SK-N-MC (cell line): ENCODE measurements around the gene HTATIP2.
A peak's percentile ranks its signal among the peaks of the same experiment; 100 is the strongest.

ENCODE experiments used
- DNase-seq: peaks from one replicate; pipeline ENCODE4 v3.0.0-alpha.2; 2011; ENCODE audit warnings: low read depth, low spot score
- H3K27ac ChIP-seq: fragments of 200-600 bp; sonication (generic); 2 replicates; pipeline ENCODE4 v1.5.1; 2016; ENCODE audit warnings: mixed run types
- H3K36me3 ChIP-seq: fragments of 200-600 bp; sonication (generic); 2 replicates; pipeline ENCODE4 v1.6.1; 2017; ENCODE audit warnings: antibody characterized with exemption, low read length, mixed read lengths; ENCODE audit not compliant: insufficient read depth
- H3K4me3 ChIP-seq: fragments of 200-600 bp; sonication (generic); 2 replicates; pipeline ENCODE4 v1.5.1; 2016
- H3K9ac ChIP-seq: fragments of 200-600 bp; sonication (generic); 2 replicates; pipeline ENCODE4 v1.8.0; 2017; ENCODE audit warnings: mixed run types, mixed read lengths; ENCODE audit not compliant: insufficient read length
- H3K9me3 ChIP-seq: fragments of 200-600 bp; sonication (generic); 2 replicates; pipeline ENCODE4 v1.6.1; 2017; ENCODE audit warnings: low read depth, mild to moderate bottlenecking, antibody characterized with exemption, low read length, moderate library complexity, mixed read lengths
- EZH2 ChIP-seq: fragments of 200-600 bp; sonication (generic); IDR thresholded peaks from one replicate; pipeline ENCODE4 v1.6.1; 2017; ENCODE audit warnings: antibody characterized with exemption
- FOXP2 ChIP-seq: optimal IDR thresholded peaks from 2 replicates; pipeline ENCODE3; 2011; ENCODE audit warnings: mild to moderate bottlenecking, moderate library complexity; ENCODE audit not compliant: insufficient read depth; ENCODE audit errors: extremely low read length, control extremely low read depth
- POLR2AphosphoS5 ChIP-seq: IDR thresholded peaks from 2 replicates; pipeline ENCODE4 v1.6.1; 2012; ENCODE audit warnings: mild to moderate bottlenecking, low read depth, low read length, borderline replicate concordance

HTATIP2 gene

GRCh38 chr11:20387261-20388095, 24.0 kb downstream of the HTATIP2 start, which contains the start of gene PRMT3:
Gene PRMT3, plus strand, starts transcription at chr11:20387716. Its CDS starts 31 bp downstream, at chr11:20387747.
- TF ChIP-seq EZH2 (no peak), POLR2AphosphoS5 (peak; percentile 88)
- DNase-seq, result peak; percentile 40
- H3K9me3 ChIP-seq, result no peaks in the 10 kb centered on the region
- H3K9ac ChIP-seq, result peak within 1 kb of the TSS; percentile 97
- H3K4me3 ChIP-seq, result peak within 1 kb of the TSS; percentile 92
- peak within 1 kb of the TSS; percentile 68 for H3K27ac ChIP-seq
- peaks cover 5% of the 10 kb centered on the region for H3K36me3 ChIP-seq

- peak overlapping the region; percentile 97 for H3K9ac ChIP-seq
- peak overlapping the region; percentile 92 for H3K4me3 ChIP-seq
- peaks cover 12% of the 10 kb centered on the region for H3K36me3 ChIP-seq
- no peak for DNase-seq
- no peaks in the 10 kb centered on the region for H3K9me3 ChIP-seq
- TF ChIP-seq EZH2 (no peak), POLR2AphosphoS5 (no peak), FOXP2 (no peak)
- H3K27ac ChIP-seq, result peak overlapping the region; percentile 54; the same call in 1 of the 2 replicates
Measured at GRCh38 chr11:20388096-20389055, 24.9 kb downstream of the HTATIP2 start.

- Histone ChIP-seq H3K9me3 (no peaks in the 10 kb centered on the region), H3K9ac (no peak overlapping the region), H3K4me3 (no peak overlapping the region), H3K27ac (no peak overlapping the region), H3K36me3 (peaks cover 36% of the 10 kb centered on the region)
- DNase-seq, result peak; percentile 26
- no peak for TF ChIP-seq EZH2
- TF ChIP-seq POLR2AphosphoS5, result no peak
- no peak for TF ChIP-seq FOXP2
Measured at GRCh38 chr11:20397281-20397680, 33.8 kb downstream of the HTATIP2 start.

- no peak overlapping the region for H3K27ac ChIP-seq
- TF ChIP-seq POLR2AphosphoS5 (no peak), EZH2 (no peak), FOXP2 (no peak)
- no peak overlapping the region for H3K9ac ChIP-seq
- H3K4me3 ChIP-seq, result no peak overlapping the region
- H3K9me3 ChIP-seq, result no peaks in the 10 kb centered on the region
- DNase-seq, result no peak
- peaks cover 42% of the 10 kb centered on the region for H3K36me3 ChIP-seq
Measured at GRCh38 chr11:20399498-20399897, 36.0 kb downstream of the HTATIP2 start.

- DNase-seq, result no peak
Measured at GRCh38 chr11:20403059-20403458, 39.5 kb downstream of the HTATIP2 start.

GRCh38 chr11:20406484-20406883, 43.0 kb downstream of the HTATIP2 start:
- Histone ChIP-seq H3K36me3 (peaks cover 51% of the 10 kb centered on the region), H3K9me3 (no peaks in the 10 kb centered on the region), H3K9ac (no peak overlapping the region), H3K4me3 (no peak overlapping the region), H3K27ac (no peak overlapping the region)
- TF ChIP-seq FOXP2, result no peak
- TF ChIP-seq EZH2, result no peak
- TF ChIP-seq POLR2AphosphoS5, result no peak
- no peak for DNase-seq

More at GRCh38 chr11:20403059-20403458, 39.5 kb downstream of the HTATIP2 start:
- no peak for TF ChIP-seq POLR2AphosphoS5
- no peak for TF ChIP-seq FOXP2
- TF ChIP-seq EZH2, result no peak
- Histone ChIP-seq H3K9me3 (no peaks in the 10 kb centered on the region), H3K27ac (no peak overlapping the region), H3K9ac (no peak overlapping the region), H3K4me3 (no peak overlapping the region), H3K36me3 (peaks cover 45% of the 10 kb centered on the region)

GRCh38 chr11:20407344-20407743, 43.8 kb downstream of the HTATIP2 start:
- H3K4me3 ChIP-seq, result no peak overlapping the region
- peaks cover 54% of the 10 kb centered on the region for H3K36me3 ChIP-seq
- H3K9ac ChIP-seq, result no peak overlapping the region
- TF ChIP-seq EZH2 (no peak), POLR2AphosphoS5 (no peak)
- H3K9me3 ChIP-seq, result no peaks in the 10 kb centered on the region
- DNase-seq, result no peak
- H3K27ac ChIP-seq, result no peak overlapping the region

GRCh38 chr11:20415432-20415831, 51.9 kb downstream of the HTATIP2 start:
- peaks cover 36% of the 10 kb centered on the region for H3K36me3 ChIP-seq
- H3K27ac ChIP-seq, result no peak overlapping the region
- H3K9ac ChIP-seq, result no peak overlapping the region
- no peaks in the 10 kb centered on the region for H3K9me3 ChIP-seq
- no peak for TF ChIP-seq EZH2
- TF ChIP-seq FOXP2, result no peak
- no peak for TF ChIP-seq POLR2AphosphoS5
- H3K4me3 ChIP-seq, result no peak overlapping the region
- no peak for DNase-seq
